ENCODE measurements around the gene SLC35G3.
"Not testable (repeated sequence)": the region's sequence is repeated elsewhere in the genome, so short reads cannot be mapped to it uniquely, and the experiment has no call there.

The SLC35G3 gene

DNA sequence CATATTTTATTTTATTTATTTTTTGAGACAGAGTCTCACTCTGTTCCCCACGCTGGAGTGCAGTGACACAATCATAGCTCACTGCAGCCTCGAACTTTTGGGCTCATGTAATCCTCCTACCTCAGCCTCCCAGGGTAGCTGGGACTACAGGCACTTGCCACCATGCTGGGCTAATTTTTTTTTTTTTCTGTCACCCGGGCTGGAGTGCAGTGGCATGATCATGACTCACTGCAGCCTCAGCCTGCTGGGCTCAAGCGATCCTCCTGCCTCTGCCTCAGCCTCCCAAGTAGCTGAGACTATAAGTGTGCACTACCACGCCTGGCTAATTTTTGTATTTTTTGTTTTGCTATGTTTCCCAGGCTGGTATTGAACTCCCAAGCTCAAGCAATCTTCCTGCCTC, 29.5 kb downstream of the SLC35G3 start:
- no peak for DNase-seq (ENCODE audit: low spot score)

DNA sequence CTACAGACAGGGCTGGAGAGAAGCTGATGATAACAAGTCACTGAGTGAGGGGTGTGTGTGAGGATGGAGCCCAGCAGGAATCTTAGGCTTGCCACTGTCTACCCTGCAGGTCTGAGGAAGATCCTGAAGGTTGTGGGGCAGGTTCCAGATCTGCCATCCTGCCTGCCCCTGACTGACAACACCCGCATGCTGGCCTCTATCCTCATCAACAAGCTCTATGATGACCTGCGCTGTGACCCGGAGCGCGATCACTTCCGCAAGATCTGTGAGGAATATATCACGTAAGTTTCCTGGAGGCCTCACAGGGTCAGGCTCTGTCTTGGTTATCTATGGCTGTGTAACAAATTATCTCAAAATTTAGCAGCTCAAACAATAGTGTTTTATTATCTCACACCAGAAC, 30.3 kb downstream of the SLC35G3 start:
- DNase-seq (ENCODE audit: low spot score) = no peak

DNA sequence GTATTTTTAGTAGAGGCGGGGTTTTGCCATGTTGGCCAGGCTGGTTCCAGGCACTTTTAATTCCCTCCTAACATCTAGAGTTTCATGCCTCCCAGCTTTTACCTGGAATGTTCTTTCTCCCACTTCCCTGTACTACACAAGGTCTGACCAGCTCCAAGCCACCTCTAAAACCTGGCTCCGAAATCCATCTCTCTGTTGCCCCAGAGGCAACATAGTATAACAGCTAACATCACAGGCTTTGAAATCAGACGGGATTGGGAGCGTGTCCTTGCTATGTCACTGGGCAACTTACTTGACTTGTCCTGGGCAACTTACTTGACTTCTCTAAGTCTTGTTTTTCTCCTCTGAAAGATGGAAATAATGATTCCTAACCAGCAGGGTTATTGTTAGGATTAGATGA, 31.4 kb downstream of the SLC35G3 start:
- no peak for DNase-seq (ENCODE audit: low spot score)

DNA sequence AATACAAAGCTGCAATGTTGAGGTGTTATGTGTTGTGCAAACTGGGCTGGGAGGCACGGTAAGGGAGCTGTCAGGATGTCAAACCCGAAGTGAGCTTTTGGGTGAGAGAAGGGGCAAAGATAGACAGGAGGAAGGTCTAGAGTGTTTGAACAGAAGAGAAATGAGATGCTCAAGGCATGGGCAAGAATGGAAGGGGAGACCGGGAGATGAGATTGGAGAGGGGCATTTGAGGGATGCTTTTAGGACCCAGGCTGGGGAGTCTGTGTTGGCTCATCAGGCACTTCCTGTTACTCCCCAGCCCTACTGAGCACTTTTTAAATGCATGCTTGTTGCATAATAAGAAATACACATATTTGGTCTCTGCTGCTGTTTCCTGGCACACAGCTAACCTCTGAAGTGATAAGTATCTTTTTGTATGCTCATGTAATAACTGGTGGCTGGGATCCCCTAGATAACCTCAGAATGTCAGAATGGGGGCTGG, 32.9 kb downstream of the SLC35G3 start:
- no peak for DNase-seq (ENCODE audit: low spot score)

DNA sequence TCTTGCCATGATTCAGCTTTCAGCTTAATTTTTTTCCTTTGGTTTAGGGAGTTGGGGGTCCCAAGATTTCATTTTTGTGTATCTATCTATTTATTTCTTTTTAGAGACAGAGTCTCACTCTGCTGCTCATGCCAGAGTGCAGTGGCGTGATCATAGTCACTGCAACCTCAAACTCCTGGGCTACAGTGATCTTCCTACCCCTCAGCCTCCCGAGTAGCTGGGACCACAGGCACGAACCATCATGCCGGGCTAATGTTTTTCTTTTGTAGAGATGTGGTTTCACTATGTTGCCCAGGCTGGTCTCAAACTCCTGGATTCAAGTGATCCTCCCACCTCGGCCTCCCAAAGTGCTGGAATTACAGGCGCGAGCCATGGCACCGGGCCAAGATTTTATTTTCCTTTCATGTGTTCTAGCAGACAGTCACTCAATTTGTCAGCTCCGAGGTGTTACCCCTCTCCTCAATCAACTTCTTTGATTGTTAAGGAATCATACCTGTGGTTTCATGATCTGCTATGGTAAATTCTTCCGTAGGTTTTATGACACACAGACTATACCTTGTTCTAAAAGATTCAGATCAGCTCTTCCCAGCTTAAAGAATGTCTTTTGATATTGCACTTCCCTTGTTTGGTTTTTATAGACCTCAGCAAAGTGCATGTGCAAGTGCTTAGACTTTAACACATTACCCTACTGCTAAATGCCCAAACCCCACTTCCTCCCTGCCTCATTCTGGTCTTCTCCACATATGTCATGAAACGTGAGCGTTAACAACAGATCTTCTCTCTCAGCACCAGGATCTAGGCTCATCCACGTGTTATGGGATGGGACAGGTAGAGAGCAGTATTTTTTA, 33.6 kb downstream of the SLC35G3 start:
- no peak for DNase-seq (ENCODE audit: low spot score)

DNA sequence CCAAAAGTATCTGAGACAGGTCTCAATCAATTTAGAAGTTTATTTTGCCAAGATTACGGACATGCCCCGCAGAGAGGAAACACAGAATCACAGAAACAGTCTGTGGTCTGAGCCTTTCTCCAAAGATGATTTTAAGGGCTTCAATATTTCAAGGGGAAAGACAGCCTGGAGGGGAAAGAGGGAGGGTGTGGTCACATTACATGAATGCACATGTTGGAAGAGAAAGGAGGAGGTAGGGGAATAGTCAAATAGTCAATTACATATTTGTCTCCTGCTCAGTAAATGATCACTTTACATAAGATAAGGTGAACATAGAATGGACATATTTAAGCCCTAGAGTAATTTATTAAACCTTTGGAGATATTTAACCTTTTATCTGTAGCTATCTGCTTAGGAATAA, 34.3 kb downstream of the SLC35G3 start:
- no peak for DNase-seq (ENCODE audit: low spot score)

DNA sequence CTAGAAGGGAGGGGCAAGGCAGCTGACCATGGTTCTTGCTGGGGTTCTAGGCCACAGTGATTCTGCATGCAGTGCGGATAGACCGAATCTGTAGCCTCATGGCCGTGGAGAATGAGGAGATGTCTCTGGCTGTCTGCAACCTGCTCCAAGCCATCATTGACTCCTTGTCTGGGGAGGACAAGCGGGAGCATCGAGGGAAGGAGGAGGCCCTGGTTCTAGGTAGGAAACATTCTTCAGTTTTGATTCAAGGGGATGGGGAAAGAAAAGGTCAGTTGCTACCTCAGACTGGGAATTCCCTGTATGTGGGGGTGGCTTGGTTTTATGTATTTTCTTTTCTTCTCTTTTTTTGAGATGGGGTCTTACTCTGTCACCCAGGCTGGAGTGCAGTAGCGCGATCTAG, 38.9 kb downstream of the SLC35G3 start:
- no peak for DNase-seq (ENCODE audit: low spot score)

DNA sequence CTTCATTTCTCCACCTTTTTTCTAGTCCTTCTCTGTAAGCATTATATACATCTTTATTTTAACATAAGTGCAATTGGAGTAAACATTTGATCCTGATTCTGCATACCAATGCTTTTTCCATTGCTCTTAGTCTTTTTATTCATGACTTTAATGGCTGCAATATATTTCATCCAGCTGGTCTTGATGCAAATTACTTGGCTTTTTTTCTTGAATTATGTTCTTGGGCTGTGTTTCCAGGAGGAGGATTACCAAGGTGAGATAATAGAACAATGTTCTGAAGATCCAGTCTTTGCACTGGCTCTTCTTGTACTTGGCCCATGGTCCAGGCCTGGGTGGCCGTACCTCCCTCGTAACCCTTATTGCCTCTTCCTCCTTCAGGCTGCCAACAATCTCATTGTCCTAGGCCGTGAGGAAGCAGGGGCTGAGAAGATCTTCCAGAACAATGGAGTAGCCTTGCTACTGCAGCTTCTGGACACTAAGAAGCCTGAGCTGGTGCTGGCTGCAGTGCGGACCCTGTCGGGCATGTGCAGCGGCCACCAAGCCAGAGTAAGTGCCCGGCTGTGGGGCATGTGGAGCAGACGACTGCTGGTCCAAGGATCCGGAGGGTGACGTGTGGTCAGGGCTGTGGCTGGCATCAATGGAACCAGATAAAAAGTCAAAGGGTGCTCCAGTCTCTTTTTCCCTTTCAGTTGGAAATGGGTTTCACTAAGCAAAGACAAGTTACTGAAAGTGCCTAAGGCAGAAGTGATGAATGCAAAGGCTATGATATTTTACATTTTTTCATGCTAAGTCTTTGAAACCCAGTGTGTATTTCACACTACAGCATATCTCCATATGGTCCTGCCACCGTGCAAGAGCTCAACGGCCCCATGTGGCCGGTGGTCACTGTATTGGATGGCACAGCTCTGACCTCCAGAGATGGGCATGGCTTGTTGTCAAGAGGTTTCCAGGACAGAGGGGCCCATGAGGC, 39.7 kb downstream of the SLC35G3 start:
- DNase-seq (ENCODE audit: low spot score) = no peak

DNA sequence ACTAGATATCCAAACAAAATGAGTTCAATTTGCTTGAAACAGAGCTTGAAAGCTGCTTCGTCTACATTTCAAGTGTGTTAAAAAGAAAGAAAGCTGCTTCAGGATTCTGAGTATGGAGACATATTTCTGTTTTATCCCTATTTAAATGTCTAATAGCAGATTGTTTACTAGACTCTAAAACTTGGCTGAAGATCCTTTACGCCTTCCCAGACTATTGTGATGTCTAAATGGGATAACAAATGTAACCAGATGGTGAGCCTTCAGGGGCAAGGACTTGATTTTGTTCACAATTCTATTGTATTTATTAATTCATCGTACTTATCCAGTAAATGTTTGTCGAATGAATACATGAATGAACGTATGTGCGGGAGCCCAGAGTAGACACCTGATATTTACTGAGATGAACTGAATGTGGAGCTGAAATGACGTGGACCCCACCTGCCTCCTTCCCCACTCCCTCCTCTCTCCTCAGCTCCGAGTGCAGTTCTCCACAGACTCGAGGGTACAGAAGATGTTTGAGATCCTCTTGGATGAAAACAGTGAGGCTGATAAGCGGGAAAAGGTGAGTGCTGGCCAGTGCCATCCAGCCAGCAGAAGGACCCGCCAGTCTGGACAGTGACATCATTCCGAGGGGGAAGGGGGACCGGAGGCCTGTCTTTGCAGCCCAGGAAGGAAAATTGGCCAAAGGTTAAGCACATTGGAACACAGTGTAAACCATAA, 41.6 kb downstream of the SLC35G3 start:
- DNase-seq (ENCODE audit: low spot score) = no peak

DNA sequence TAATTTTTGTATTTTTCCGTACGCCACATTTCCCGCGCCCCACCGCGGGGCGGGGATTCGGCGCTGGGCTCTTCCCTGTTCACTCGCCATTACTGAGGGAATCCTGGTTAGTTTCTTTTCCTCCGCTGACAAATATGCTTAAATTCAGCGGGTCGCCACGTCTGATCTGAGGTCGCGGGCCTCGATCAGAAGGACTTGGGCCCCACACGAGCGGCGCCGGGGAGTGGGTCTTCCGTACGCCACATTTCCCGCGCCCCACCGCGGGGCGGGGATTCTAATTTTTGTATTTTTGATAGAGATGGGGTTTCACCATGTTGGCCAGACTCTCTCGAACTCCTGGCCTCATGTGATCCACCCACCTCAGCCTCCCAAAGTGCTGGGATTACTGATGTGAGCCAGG, 43.1 kb downstream of the SLC35G3 start:
- not testable (repeated sequence) for DNase-seq (ENCODE audit: low spot score)

DNA sequence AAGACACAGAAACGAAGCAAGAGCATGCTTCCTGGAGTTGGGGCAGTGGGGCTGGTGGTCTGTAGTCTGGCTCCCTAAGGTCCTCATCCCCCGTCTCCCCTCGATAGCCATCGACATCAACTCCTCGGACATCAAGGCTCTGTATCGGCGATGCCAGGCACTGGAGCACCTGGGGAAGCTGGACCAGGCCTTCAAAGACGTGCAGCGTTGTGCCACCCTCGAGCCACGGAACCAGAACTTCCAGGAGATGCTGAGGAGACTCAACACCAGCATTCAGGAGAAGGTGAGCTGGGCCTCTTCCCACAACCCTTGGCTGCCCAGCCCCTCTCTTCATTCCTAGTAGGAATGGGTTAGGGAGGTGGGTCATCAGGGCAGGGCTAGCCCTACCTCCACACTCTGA, 44.3 kb downstream of the SLC35G3 start:
- no peak for DNase-seq (ENCODE audit: low spot score)

DNA sequence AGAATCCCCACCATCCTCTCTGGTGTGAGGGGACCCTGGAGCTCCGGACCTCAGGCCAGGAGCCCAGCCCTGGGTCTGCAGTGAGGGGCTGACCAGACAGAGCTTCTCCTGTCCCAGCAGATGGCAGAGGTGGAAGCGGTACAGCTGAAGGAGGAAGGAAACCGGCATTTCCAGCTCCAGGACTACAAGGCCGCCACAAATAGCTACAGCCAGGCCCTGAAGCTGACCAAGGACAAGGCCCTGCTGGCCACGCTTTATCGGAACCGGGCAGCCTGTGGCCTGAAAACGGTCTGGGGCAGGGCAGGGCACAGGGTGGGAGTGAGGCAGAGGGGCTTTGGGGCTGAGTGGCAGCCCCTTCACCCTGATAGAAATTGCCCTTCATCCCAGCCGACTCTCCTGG, 46.0 kb downstream of the SLC35G3 start:
- no peak for DNase-seq (ENCODE audit: low spot score)

DNA sequence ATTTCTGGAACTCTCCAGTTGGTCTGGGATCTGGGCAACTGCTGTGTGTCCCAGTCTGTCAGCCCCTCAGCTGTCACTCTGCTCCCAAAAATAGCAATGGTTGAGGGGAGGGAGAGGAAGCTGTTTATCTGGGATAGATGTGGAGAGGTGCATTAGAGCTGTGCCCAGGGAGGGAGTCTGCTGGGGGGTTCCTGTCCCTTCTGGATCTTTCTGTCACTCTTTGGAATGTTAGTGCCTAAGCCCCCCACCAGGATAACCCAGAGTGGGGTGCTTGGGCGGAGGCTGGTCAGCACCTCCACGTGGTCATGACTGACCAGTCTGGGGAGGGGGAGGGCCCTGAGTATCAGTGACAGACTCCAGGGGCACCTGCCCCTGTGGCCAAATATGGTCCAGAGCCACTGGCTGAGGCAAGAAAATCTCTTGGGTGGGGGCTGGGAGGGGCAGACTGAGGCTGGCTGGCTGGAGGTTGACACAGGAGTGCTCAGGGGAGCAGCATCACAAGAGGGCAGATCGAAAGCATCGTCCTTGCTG, 46.8 kb downstream of the SLC35G3 start, which contains the start of gene UNC45B:
Gene UNC45B, plus strand, starts transcription at position 443 of the 531 bp plus-strand sequence. CDS start 447 bp downstream, outside the sequence.
- DNase-seq (ENCODE audit: low spot score) = no peak

DNA sequence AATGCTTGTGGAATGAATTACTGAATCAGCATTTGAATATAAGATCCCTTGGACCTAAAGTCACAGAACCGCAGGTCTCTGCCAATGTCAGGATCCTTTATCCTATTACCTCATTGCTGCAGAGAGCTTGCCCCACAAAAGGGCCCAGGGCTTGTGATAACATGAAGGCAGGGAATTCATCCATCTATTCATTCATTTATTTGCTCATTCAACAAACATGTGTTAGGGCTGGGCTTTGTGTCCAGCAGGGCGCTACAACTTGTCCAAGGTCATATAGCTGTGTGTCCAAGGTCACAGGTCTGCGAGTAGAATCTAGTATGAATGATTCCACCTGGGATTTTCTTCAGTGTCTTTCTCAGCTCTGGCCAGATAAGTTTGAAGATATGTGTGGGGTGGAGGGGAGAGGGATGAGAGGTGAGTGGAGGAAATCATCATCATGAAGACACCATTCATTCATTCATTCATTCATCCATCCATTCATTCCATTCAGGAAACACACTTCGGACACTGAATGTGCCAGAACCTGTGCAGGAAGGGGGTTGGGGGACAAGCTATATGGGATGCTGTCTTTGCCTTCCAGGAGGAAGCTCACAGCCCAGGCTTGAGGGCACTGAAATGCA, 47.9 kb downstream of the SLC35G3 start:
- no peak for DNase-seq (ENCODE audit: low spot score)

DNA sequence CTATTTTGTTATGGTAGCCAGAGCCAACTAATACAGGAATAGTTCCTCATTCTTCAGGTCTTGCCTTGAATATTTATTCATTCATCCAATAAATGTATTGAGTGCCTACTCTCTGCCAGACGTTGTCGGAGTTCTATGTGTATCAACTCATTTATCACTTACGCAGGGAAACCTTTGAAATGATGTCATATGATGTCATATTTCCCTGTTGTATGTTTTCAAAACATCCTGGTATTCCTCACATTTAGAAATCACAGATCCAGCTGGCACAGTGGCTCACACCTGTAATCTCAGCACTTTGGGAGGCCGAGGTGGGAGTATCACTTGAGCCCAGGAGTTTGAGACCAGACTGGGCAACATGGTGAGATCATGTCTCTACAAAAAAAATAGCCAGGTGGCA, 49.4 kb downstream of the SLC35G3 start:
- no peak for DNase-seq (ENCODE audit: low spot score)

Measured in iPS-NIHi11 (cell line).